KMS-11 (cell line): ENCODE results near the gene MTX2.
A peak's percentile ranks its signal among the peaks of the same experiment; 100 is the strongest.

Source experiments
- H2AFZ ChIP-seq: fragments of 200-600 bp; sonication (generic); 2 replicates; pipeline ENCODE4 v1.6.1; 2016; ENCODE audit warnings: antibody characterized with exemption, mixed run types, low read depth
- H3K27ac ChIP-seq: fragments of 200-600 bp; sonication (generic); 2 replicates; pipeline ENCODE4 v1.6.1; 2016; ENCODE audit warnings: mild to moderate bottlenecking, mixed run types
- H3K27me3 ChIP-seq: fragments of 200-600 bp; sonication (generic); 2 replicates; pipeline ENCODE4 v1.6.1; 2017; ENCODE audit warnings: mild to moderate bottlenecking, low read depth, mixed run types, moderate library complexity; ENCODE audit not compliant: insufficient read depth
- H3K36me3 ChIP-seq: fragments of 200-600 bp; sonication (generic); 2 replicates; pipeline ENCODE4 v1.6.1; 2017; ENCODE audit warnings: mild to moderate bottlenecking, mixed run types; ENCODE audit not compliant: insufficient read depth
- H3K4me1 ChIP-seq: fragments of 200-600 bp; sonication (generic); 2 replicates; pipeline ENCODE4 v1.6.1; 2016; ENCODE audit warnings: mild to moderate bottlenecking, low read depth, mixed run types; ENCODE audit not compliant: poor library complexity, severe bottlenecking
- H3K4me2 ChIP-seq: fragments of 200-600 bp; sonication (generic); 2 replicates; pipeline ENCODE4 v1.7.0; 2016; ENCODE audit warnings: mild to moderate bottlenecking, mixed run types
- H3K4me3 ChIP-seq: fragments of 200-600 bp; sonication (generic); IDR thresholded peaks from 2 replicates; pipeline ENCODE4 v1.6.1; 2017; ENCODE audit warnings: low read depth, low read length, mixed read lengths; ENCODE audit not compliant: insufficient read depth
- H3K79me2 ChIP-seq: fragments of 200-600 bp; sonication (generic); 2 replicates; pipeline ENCODE4 v1.6.1; 2016; ENCODE audit warnings: low read depth, mixed run types; ENCODE audit not compliant: insufficient read depth
- H3K9ac ChIP-seq: fragments of 200-600 bp; sonication (generic); 2 replicates; pipeline ENCODE4 v1.6.1; 2016; ENCODE audit warnings: mild to moderate bottlenecking, mixed run types
- H4K20me1 ChIP-seq: fragments of 200-600 bp; sonication (generic); 2 replicates; pipeline ENCODE4 v1.6.1; 2016; ENCODE audit warnings: mild to moderate bottlenecking, mixed run types; ENCODE audit not compliant: insufficient read depth
- TF ChIP-seq, protein P1 (sequence below): fragments of 200-600 bp; sonication (generic); conservative IDR thresholded peaks from 2 replicates; pipeline ENCODE4 v1.6.1; 2017; ENCODE audit warnings: low read depth, mild to moderate bottlenecking, antibody characterized with exemption, low read length, moderate library complexity, mixed read lengths

Gene MTX2

DNA sequence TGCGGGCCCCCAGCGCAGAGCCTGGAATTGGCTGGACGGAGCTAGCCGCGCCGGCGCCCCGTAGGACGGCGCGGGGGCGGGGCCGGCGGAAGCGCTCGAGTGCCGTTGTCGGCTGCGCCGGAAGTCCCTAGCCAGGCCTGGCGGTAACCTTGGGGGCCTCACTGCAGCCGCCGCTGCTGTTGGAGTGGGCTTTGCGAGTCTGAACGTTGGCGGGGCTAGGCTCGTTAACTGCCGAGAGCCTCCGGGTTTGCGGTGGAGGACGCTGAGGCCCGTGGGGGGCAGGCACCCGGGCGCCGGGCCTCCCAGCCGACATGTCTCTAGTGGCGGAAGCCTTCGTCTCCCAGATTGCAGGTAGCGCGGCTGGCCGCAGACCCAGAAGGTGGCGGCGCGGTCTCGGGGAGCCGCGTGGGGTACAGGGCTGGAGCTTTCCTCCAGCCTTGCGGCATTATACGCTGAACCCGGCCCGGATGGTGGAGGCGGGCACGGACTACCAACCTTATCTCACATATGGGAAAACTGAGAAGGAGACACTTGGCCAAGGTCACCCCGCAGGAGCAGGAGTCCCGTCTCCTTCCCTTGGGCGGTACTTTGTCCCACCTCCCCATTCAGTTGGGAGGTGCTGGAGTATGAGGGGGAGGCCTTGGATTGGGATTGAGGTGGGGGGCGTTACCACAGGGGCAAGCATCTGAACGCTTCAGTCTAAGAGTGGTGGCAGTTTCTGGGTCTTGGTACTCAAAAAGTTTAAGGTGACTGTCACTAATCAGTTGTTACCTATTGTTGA lies at the start of gene MTX2:
MTX2 (plus strand) TSS at position 124 of the 781 bp plus-strand sequence; CDS start at position 312, 188 bp downstream.
- peaks cover 19% of the 10 kb centered on the region for H3K4me1 ChIP-seq
- peak within 1 kb of the TSS; percentile 90 for H3K4me3 ChIP-seq
- TF ChIP-seq, protein P1, sequence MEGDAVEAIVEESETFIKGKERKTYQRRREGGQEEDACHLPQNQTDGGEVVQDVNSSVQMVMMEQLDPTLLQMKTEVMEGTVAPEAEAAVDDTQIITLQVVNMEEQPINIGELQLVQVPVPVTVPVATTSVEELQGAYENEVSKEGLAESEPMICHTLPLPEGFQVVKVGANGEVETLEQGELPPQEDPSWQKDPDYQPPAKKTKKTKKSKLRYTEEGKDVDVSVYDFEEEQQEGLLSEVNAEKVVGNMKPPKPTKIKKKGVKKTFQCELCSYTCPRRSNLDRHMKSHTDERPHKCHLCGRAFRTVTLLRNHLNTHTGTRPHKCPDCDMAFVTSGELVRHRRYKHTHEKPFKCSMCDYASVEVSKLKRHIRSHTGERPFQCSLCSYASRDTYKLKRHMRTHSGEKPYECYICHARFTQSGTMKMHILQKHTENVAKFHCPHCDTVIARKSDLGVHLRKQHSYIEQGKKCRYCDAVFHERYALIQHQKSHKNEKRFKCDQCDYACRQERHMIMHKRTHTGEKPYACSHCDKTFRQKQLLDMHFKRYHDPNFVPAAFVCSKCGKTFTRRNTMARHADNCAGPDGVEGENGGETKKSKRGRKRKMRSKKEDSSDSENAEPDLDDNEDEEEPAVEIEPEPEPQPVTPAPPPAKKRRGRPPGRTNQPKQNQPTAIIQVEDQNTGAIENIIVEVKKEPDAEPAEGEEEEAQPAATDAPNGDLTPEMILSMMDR, result no peak
- H4K20me1 ChIP-seq, result no peaks in the 10 kb centered on the region; the same call in 1 of the 2 replicates
- H3K27ac ChIP-seq, result peak within 1 kb of the TSS; percentile 71
- no peaks in the 10 kb centered on the region for H3K27me3 ChIP-seq
- H3K9ac ChIP-seq, result peak within 1 kb of the TSS; percentile 89
- H2AFZ ChIP-seq, result peak within 1 kb of the TSS; percentile 83
- H3K36me3 ChIP-seq, result no peaks in the 10 kb centered on the region
- H3K79me2 ChIP-seq, result peaks cover 27% of the 10 kb centered on the region
- peak within 1 kb of the TSS; percentile 58 for H3K4me2 ChIP-seq

DNA sequence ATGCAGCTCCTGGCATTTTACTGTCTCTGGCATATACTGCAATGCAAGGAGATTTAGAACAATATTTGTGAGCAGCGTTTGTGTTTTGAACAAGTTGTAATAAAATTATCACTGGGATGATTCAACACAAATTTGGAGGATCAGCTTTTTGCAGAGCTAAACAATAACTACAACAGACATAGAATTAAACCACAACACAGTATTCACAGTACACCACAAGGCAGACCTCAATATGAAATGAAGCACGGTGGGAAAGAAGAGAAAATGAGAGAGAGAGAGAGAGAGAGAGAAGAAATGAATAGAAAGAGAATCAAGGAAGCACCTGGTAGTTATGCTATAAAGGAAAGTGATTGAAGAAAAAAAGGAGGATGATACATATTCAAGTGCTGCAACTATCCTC lies 41.4 kb upstream of the MTX2 start:
- Histone ChIP-seq H4K20me1 (no peaks in the 10 kb centered on the region), H3K4me2 (no peak overlapping the region), H3K27me3 (no peaks in the 10 kb centered on the region), H2AFZ (no peak overlapping the region), H3K9ac (no peak overlapping the region), H3K4me3 (no peak overlapping the region), H3K4me1 (no peaks in the 10 kb centered on the region), H3K36me3 (no peaks in the 10 kb centered on the region), H3K79me2 (no peaks in the 10 kb centered on the region), H3K27ac (no peak overlapping the region)
- TF ChIP-seq, protein P1, result no peak

DNA sequence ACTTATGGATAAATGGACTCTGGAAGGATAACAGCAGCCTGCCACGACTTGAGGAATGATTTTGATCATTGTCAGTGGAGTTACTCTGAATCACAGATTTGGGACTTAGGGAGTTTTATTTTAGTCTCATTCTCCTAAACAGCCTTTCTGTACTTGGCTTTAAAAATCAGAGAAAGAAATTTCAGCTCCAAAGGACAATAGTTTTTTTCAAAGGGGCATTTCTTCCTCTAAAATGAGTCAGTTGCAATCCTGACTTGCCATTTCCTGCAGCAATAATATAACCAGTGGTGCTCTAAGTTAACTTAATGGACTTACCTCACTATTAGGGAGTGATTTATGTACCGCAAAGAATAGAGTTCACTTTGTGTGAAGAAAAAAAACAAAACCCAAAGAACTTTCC lies 35.1 kb upstream of the MTX2 start:
- Histone ChIP-seq H4K20me1 (no peaks in the 10 kb centered on the region), H3K4me1 (no peaks in the 10 kb centered on the region), H3K9ac (no peak overlapping the region), H3K36me3 (no peaks in the 10 kb centered on the region), H3K79me2 (no peaks in the 10 kb centered on the region), H3K4me2 (no peak overlapping the region), H3K27me3 (no peaks in the 10 kb centered on the region), H2AFZ (no peak overlapping the region), H3K4me3 (no peak overlapping the region), H3K27ac (no peak overlapping the region)
- TF ChIP-seq, protein P1, result no peak

DNA sequence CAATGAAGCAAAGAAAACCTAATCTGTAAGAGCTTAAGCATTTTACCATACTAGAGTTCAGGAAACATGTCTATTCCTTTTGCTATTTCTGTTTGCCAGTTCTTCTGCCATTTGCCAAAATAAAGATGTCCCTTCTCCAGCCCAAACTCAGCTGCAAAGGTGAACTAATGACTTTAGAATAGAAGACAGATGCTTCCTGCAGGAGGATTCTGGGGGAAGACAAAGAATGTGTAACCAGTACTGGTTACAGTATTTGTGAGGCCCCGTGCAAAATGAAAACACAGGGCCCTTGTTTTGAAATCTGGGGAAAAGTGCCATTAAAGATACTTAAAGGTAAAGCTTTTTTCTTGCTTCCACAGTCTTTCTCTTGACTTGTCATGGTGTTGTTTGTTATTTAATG lies 34.3 kb upstream of the MTX2 start:
- Histone ChIP-seq H3K4me2 (no peak overlapping the region), H3K9ac (no peak overlapping the region), H3K4me3 (no peak overlapping the region), H4K20me1 (no peaks in the 10 kb centered on the region), H3K27me3 (no peaks in the 10 kb centered on the region), H3K79me2 (no peaks in the 10 kb centered on the region), H3K27ac (no peak overlapping the region), H2AFZ (no peak overlapping the region), H3K4me1 (no peaks in the 10 kb centered on the region), H3K36me3 (no peaks in the 10 kb centered on the region)
- TF ChIP-seq, protein P1, result no peak
